GM10248 (cell line): ENCODE measurements around the gene MB.

Experiments
- CTCF ChIA-PET: fragments of 300-600 bp; sonication (Branson Sonifier 250); formaldehyde crosslinking; extraction: SDS; loops from one replicate; lab custom pipeline; 2021; ENCODE audit warnings: antibody characterized with exemption; lab: Yijun Ruan, JAX
- POLR2A ChIA-PET: fragments of 350-650 bp; sonication (Branson Sonifier 250); formaldehyde crosslinking; extraction: SDS; loops from one replicate; lab custom pipeline; 2020; ENCODE audit warnings: antibody characterized with exemption; lab: Yijun Ruan, JAX
- DNase-seq: peaks from one replicate; pipeline ENCODE4 v3.0.0; 2012; ENCODE audit errors: extremely low spot score
- CTCF ChIP-seq: IDR thresholded peaks from 2 replicates; pipeline ENCODE4 v1.5.1; 2012; ENCODE audit warnings: mild to moderate bottlenecking, low read depth; ENCODE audit errors: extremely low read depth, missing control alignments, control extremely low read depth

The MB gene

GRCh38 chr22:35590634-35591295 is 26.4 kb downstream of the MB start:
- no peak for TF ChIP-seq CTCF
- CTCF ChIA-PET = interaction anchor here (1.4 to 1.8 kb wide), 2 partner anchors 9 to 240 kb away, joined by 4 to 9 read pairs; no protein-coding TSS in a partner anchor
- DNase-seq = no peak
- POLR2A ChIA-PET = no interaction called here

- TF ChIP-seq CTCF = no peak
- CTCF ChIA-PET = no interaction called here
- DNase-seq = no peak
- POLR2A ChIA-PET = no interaction called here
Observed at GRCh38 chr22:35589756-35590093, 27.4 kb downstream of the MB start.

- TF ChIP-seq CTCF = no peak
- ChIA-PET CTCF (no interaction called here), POLR2A (no interaction called here)
- DNase-seq = no peak
Observed at GRCh38 chr22:35589071-35589755, 27.9 kb downstream of the MB start.

- ChIA-PET POLR2A (no interaction called here), CTCF (no interaction called here)
- no peak for TF ChIP-seq CTCF
- no peak for DNase-seq
Observed at GRCh38 chr22:35587896-35588295, 29.2 kb downstream of the MB start.

- no peak for TF ChIP-seq CTCF
- ChIA-PET CTCF (no interaction called here), POLR2A (no interaction called here)
- DNase-seq = no peak
Observed at GRCh38 chr22:35587447-35587870, 29.7 kb downstream of the MB start.

GRCh38 chr22:35586771-35587170 is 30.4 kb downstream of the MB start:
- no peak for DNase-seq
- no peak for TF ChIP-seq CTCF
- CTCF ChIA-PET = no interaction called here
- POLR2A ChIA-PET = no interaction called here
